ENCODE measurements around the gene CACNA1G. TPM values are rescaled to one million over a fixed set of nuclear protein-coding genes. Genes with fewer than 3 reads are reported as not detected.

The CACNA1G gene
- total and polyA plus RNA-seq, 10 donors, result 0.02 to 1.3 (median 0.09) TPM; not detected in 1

DNA sequence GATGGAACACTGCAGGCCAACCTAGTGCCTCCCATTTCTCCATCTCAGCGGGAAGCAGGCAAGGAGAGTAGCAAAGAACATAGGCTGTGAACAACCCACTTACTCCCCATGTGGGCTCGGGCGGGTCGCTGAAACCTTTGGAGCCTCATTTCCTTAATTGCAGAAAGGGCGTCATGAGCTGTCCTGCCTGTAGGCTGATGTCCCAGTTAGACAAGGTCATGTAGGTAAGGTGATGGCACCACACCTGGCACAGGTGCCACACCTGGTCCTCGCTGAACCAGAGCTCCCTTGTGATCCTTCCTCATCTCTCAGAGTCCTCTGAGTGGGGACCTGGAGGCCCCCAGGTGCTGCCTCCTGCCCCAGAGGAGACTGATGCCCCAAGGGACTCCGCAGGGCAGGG is 97.1 kb downstream of the CACNA1G start:
- no peak for TF ChIP-seq POLR2A (IDR thresholded peaks at IDR 0.05)
- TF ChIP-seq, protein P1, sequence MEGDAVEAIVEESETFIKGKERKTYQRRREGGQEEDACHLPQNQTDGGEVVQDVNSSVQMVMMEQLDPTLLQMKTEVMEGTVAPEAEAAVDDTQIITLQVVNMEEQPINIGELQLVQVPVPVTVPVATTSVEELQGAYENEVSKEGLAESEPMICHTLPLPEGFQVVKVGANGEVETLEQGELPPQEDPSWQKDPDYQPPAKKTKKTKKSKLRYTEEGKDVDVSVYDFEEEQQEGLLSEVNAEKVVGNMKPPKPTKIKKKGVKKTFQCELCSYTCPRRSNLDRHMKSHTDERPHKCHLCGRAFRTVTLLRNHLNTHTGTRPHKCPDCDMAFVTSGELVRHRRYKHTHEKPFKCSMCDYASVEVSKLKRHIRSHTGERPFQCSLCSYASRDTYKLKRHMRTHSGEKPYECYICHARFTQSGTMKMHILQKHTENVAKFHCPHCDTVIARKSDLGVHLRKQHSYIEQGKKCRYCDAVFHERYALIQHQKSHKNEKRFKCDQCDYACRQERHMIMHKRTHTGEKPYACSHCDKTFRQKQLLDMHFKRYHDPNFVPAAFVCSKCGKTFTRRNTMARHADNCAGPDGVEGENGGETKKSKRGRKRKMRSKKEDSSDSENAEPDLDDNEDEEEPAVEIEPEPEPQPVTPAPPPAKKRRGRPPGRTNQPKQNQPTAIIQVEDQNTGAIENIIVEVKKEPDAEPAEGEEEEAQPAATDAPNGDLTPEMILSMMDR (IDR thresholded peaks at IDR 0.05 in 8 of 11, conservative IDR thresholded peaks at IDR 0.05 in 3 of 11), result no peak
- no peak for TF ChIP-seq POLR2AphosphoS5 (IDR thresholded peaks at IDR 0.05)
- Histone ChIP-seq H3K4me3 (no peak overlapping the region), H3K27ac (no peak overlapping the region), H3K36me3 (no peaks in the 10 kb centered on the region), H3K27me3 (replicated peaks in 1 of 7) (no peaks in the 10 kb centered on the region), H3K4me1 (peaks cover 9 to 43% (median 32%) of the 10 kb centered on the region in 6 donors), H3K9me3 (peaks cover 0 to 8% (median 5%) of the 10 kb centered on the region in 8 donors)
- intact Hi-C loops (cut with DNase I; ENCODE audit: low total_unique reads), result no loop called here
- no peak for DNase-seq
- 88 to 97% (median 92%) methylated on average over 2 to 7 of the region's 7 CpGs for WGBS, 5 donors

DNA sequence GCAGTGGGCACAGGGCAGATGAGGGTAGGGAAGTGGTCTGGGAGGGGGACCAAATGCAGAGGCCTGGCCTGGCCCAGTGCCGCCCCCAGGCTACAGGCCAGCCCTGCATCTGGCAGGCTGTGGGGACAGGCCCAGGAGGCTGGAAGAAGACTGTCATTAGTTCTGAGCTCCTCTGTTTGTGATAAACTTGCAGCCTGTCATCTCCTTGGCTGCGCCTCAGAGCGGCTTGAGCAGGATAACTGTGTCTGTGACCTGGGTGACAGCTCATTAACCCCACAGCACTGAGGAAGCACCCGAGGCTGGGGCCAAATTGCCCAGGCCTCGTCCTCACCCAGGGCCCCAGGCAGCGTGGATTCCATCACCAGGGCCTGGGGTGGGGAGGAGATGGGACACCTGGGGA is 98.1 kb downstream of the CACNA1G start:
- no peak for DNase-seq
- no peak for TF ChIP-seq POLR2AphosphoS5 (IDR thresholded peaks at IDR 0.05)
- TF ChIP-seq, protein P1 (IDR thresholded peaks at IDR 0.05 in 8 of 11, conservative IDR thresholded peaks at IDR 0.05 in 3 of 11), result no peak
- TF ChIP-seq POLR2A (IDR thresholded peaks at IDR 0.05), result no peak
- Histone ChIP-seq H3K4me1 (peaks cover 9 to 50% (median 34%) of the 10 kb centered on the region in 6 donors), H3K4me3 (no peak overlapping the region), H3K36me3 (no peaks in the 10 kb centered on the region), H3K27ac (peak overlapping the region in 5 of 8 donors; percentile 3 to 85 (median 20)), H3K9me3 (no peaks in the 10 kb centered on the region), H3K27me3 (replicated peaks in 1 of 7) (no peaks in the 10 kb centered on the region)
- intact Hi-C loops (cut with DNase I; ENCODE audit: low total_unique reads), result no loop called here
- 62 to 78% (median 72%) methylated on average over 5 to 6 of the region's 6 CpGs for WGBS, 5 donors

DNA sequence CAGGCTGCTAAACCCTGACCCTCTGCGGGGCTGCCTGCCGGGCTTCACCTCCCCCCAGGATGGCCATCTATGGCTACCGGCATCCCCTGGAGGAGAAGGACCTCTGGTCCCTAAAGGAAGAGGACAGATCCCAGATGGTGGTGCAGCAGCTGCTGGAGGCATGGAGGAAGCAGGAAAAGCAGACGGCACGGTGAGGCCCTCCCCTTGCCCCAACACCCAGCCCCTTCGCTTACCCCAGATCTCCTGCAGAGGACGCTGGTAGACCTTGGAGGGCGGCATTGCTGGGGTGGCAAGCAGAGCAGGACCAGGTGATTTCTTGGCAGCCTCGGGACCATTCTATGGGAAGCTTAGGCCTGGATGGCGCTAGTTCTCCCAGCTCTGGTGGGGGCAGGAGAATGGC is 98.7 kb downstream of the CACNA1G start:
- Histone ChIP-seq H3K9me3 (no peaks in the 10 kb centered on the region), H3K27ac (peak overlapping the region in 5 of 8 donors; percentile 3 to 85 (median 20)), H3K27me3 (replicated peaks in 1 of 7) (no peaks in the 10 kb centered on the region), H3K36me3 (no peaks in the 10 kb centered on the region), H3K4me3 (no peak overlapping the region), H3K4me1 (peaks cover 9 to 55% (median 37%) of the 10 kb centered on the region in 6 donors)
- intact Hi-C loops (cut with DNase I; ENCODE audit: low total_unique reads), result no loop called here
- TF ChIP-seq, protein P1 (IDR thresholded peaks at IDR 0.05 in 8 of 11, conservative IDR thresholded peaks at IDR 0.05 in 3 of 11), result no peak
- no peak for TF ChIP-seq POLR2AphosphoS5 (IDR thresholded peaks at IDR 0.05)
- no peak for TF ChIP-seq POLR2A (IDR thresholded peaks at IDR 0.05)
- 77 to 90% (median 83%) methylated on average over 5 to 10 of the region's 10 CpGs for WGBS, 5 donors
- no peak for DNase-seq

DNA sequence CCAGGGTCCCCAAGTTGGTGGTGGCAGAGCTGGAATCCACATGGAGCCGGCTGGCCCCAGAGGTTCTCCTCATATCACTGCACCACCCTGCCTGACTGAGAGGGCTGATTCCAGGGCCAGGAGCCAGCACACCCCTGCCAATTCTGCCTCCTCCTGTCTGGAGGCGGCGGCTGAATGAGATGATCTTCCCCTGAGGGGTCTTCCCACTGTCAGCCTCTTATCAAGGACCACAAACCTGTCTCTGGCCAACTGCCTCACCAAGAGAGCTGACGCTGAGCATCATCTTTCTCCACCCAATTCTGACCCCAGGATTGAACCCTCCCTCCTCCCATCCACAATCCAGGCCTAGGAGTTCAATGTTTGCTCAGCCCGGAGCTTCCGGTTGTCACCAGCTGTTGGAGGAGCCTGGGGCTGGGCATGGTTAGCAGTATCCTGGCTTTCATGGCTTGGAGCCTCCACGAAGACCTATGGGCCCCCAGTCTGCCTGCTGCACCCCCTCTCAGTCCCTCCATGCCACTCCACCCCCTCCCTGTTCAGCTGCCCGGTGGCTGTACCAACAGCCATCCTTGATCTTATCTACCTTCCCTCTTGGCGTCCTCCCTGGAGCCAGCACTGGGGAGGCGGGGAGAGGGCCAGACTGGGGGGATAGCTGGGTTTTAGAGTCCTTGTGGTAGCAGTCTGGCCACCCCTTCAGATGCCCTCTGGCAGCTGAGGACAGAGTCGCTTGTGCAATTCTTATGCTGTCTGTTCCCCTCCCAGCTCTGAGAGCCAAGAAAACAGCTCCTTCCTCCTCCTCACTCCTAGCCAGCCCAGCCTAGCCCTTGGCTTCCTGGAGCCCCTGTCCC is 99.7 kb downstream of the CACNA1G start:
- intact Hi-C loops (cut with DNase I; ENCODE audit: low total_unique reads), result no loop called here
- WGBS, 5 donors, result 35 to 63% (median 49%) methylated on average over 8 to 11 of the region's 11 CpGs

More for the DNA sequence above, 99.7 kb downstream of the CACNA1G start:
- no peak for DNase-seq
- Histone ChIP-seq H3K4me1 (peaks cover 9 to 57% (median 37%) of the 10 kb centered on the region in 6 donors), H3K27me3 (replicated peaks in 1 of 7) (no peaks in the 10 kb centered on the region), H3K9me3 (no peaks in the 10 kb centered on the region), H3K4me3 (no peak overlapping the region), H3K36me3 (no peaks in the 10 kb centered on the region), H3K27ac (peak overlapping the region; percentile 29 to 85 (median 72))
- no peak for TF ChIP-seq POLR2AphosphoS5 (IDR thresholded peaks at IDR 0.05)
- no peak for TF ChIP-seq POLR2A (IDR thresholded peaks at IDR 0.05)
- TF ChIP-seq, protein P1 (IDR thresholded peaks at IDR 0.05 in 8 of 11, conservative IDR thresholded peaks at IDR 0.05 in 3 of 11), result no peak

Data from spleen (tissue), 11 donors.